Esophagus muscularis mucosa (tissue), 4 donors: ENCODE measurements around the gene FGFR2. TPM values are rescaled to one million over a fixed set of nuclear protein-coding genes. Genes with fewer than 3 reads are reported as not detected.

Experiments
- DNase-seq: peaks from one replicate; pipeline ENCODE4 v3.0.0-alpha.2; 2017; ENCODE audit errors: extremely low spot score
- H3K27ac ChIP-seq, 4 donors: fragments of 200-600 bp; sonication (generic); replicated peaks in 1 of 4; 1 replicate in 3 of 4; 2 replicates in 1 of 4; pipeline ENCODE4 v1.5.1; 2016 to 2019; ENCODE audit warnings: mild to moderate bottlenecking in 1 of 4
- H3K27me3 ChIP-seq, 4 donors: fragments of 200-600 bp; sonication (generic); one replicate each; pipeline versions ENCODE4 v1.5.1 to v1.6.0; 2016 to 2019
- H3K36me3 ChIP-seq, 4 donors: fragments of 200-600 bp; sonication (generic); one replicate each; pipeline ENCODE4 v1.5.1; 2016 to 2019
- H3K4me1 ChIP-seq, 4 donors: fragments of 200-600 bp; sonication (generic); one replicate each; pipeline ENCODE4 v1.5.1; 2016 to 2019
- H3K4me3 ChIP-seq, 4 donors: fragments of 200-600 bp; sonication (generic); 1 replicate in 2 of 4; 2 replicates in 2 of 4; pipeline ENCODE4 v1.5.1; 2016 to 2019; ENCODE audit warnings: mild to moderate bottlenecking in 4 of 4, moderate library complexity in 1 of 4
- H3K9me3 ChIP-seq, 4 donors: fragments of 200-600 bp; sonication (generic); 1 replicate in 3 of 4; 2 replicates in 1 of 4; pipeline ENCODE4 v1.5.1; 2016 to 2019
- EP300 ChIP-seq: sonication (generic); formaldehyde crosslinking; IDR thresholded peaks from one replicate; pipeline ENCODE4 v1.6.1; 2017; ENCODE audit warnings: antibody characterized with exemption
- POLR2A ChIP-seq: fragments of 450-650 bp; IDR thresholded peaks from one replicate; pipeline ENCODE4 v1.6.1; 2017; ENCODE audit warnings: antibody characterized with exemption, moderate library complexity, mild to moderate bottlenecking, low read depth
- POLR2AphosphoS5 ChIP-seq, 2 donors: sonication (generic); formaldehyde crosslinking; IDR thresholded peaks; one replicate each; pipeline ENCODE4 v1.6.1; 2017; ENCODE audit warnings: antibody characterized with exemption in 2 of 2
- WGBS: methylation state at CpG from one replicate; pipeline ENCODE4 v1.1.5; 2018; 5-methylcytosine and 5-hydroxymethylcytosine counted together
- intact Hi-C: fragments of 100-400 bp; cut with DNase I; formaldehyde crosslinking; loops from one replicate; pipeline ENCODE4 v1.15.1; 2023
- total RNA-seq, 4 donors: library from RNA; depleted of rRNA; stranded (reverse); fragments of >200 nt; gene quantifications; one replicate each; pipeline versions ENCODE4 v1.1.0 to v1.2.1, GENCODE V29; 2016
- TF ChIP-seq, protein P1 (sequence below), 3 experiments: fragments of 200-600 bp in 2 of 3; fragments of 450-650 bp in 1 of 3; sonication (generic) in 2 of 3; IDR thresholded peaks; one replicate each; pipeline ENCODE4 v1.5.1; 2017 to 2019; ENCODE audit warnings: antibody characterized with exemption in 3 of 3, mild to moderate bottlenecking in 2 of 3, moderate library complexity in 1 of 3

The FGFR2 gene
- total RNA-seq, 4 donors from 2014 or later = 58.6 to 74.0 (median 60.5) TPM

DNA sequence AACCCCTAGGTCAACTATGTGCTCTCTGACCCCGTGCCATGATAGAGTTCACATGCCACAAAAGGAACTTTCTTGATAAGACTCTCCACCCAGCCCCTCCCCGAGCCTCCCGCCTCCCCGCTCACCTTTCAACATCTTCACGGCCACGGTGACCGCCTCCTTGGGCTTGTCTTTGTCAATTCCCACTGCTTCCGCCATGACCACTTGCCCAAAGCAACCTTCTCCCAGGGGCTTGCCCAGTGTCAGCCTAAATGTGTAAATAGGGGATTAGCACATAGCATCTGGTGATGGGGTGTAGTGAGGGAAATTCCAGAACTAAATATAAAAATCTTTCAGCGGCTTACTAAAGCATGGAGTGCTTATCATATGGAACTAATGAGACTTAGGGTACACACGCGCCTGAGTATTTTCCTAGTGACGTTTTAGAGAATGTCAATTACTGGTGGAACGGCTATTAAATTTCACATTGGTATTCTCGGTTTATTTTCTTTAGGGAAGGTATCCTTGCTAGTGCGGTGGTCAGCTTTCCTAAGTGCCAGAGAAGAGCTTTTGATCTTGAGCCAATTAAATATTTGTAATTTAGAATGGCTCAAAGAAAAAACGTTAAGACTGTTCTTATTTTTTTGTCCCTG lies 97.4 kb downstream of the FGFR2 start:
- WGBS = 66% methylated on average over 16 of the region's 16 CpGs
- Histone ChIP-seq H3K27ac (no peak overlapping the region), H3K4me3 (no peak overlapping the region), H3K36me3 (peaks cover 0 to 16% (median 1%) of the 10 kb centered on the region in 4 donors), H3K9me3 (no peaks in the 10 kb centered on the region), H3K4me1 (peaks cover 0 to 35% (median 13%) of the 10 kb centered on the region in 4 donors), H3K27me3 (no peaks in the 10 kb centered on the region)
- TF ChIP-seq, protein P1, sequence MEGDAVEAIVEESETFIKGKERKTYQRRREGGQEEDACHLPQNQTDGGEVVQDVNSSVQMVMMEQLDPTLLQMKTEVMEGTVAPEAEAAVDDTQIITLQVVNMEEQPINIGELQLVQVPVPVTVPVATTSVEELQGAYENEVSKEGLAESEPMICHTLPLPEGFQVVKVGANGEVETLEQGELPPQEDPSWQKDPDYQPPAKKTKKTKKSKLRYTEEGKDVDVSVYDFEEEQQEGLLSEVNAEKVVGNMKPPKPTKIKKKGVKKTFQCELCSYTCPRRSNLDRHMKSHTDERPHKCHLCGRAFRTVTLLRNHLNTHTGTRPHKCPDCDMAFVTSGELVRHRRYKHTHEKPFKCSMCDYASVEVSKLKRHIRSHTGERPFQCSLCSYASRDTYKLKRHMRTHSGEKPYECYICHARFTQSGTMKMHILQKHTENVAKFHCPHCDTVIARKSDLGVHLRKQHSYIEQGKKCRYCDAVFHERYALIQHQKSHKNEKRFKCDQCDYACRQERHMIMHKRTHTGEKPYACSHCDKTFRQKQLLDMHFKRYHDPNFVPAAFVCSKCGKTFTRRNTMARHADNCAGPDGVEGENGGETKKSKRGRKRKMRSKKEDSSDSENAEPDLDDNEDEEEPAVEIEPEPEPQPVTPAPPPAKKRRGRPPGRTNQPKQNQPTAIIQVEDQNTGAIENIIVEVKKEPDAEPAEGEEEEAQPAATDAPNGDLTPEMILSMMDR (IDR thresholded peaks at IDR 0.05) = no peak
- no peak for TF ChIP-seq EP300
- TF ChIP-seq POLR2A = no peak
- no peak for TF ChIP-seq POLR2AphosphoS5 (IDR thresholded peaks at IDR 0.05)
- DNase-seq = no peak
- intact Hi-C loops = no loop called here

DNA sequence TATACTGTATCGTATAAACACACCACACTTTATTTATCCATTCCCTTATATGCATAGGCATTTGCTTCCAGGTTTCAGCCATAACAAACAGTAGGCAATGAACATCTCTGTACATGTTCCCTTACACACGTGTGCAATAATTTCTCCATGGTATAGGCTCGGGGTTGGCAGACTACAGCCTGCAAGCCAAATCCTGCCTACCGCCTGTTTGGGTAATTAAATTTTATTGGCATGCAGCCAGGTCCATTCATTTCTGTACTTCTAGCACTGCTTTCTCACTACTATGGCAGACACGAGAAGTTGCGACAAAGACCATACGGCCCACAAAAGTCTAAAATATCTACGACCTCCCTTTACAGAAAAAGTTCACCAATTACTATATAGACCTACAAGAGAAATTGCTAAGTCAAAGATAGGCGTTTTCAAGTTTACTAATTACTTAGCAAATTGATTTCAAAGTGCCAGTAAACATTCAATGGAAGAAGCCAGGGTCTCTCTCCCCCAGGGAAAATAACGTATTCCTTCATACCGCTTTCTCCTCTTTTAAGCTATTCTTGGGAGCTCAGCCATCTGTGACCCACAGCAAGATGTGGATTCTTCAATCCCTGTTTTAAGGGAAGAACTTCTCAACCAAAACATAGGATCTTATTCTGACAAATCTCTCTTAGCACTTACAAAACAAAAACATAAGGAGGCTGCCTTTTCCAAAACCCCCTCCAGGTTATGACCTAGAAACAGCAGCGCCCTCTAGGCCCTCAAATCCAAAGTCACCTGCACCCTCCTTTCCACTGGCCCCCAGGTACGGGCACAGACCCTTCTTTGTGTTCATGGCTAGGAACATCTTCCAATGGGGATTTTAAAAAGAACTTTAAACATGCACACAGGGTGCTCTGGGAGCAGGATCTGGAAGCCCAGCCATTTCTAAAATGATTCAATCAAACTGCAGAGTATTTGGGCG lies 100.5 kb downstream of the FGFR2 start:
- Histone ChIP-seq H3K27me3 (no peaks in the 10 kb centered on the region), H3K9me3 (no peaks in the 10 kb centered on the region), H3K36me3 (peaks cover 0 to 14% (median 1%) of the 10 kb centered on the region in 4 donors), H3K27ac (no peak overlapping the region), H3K4me3 (no peak overlapping the region), H3K4me1 (peaks cover 0 to 22% (median 10%) of the 10 kb centered on the region in 4 donors)
- no peak for TF ChIP-seq POLR2A
- no peak for TF ChIP-seq EP300
- TF ChIP-seq, protein P1 (IDR thresholded peaks at IDR 0.05) = no peak
- no peak for TF ChIP-seq POLR2AphosphoS5 (IDR thresholded peaks at IDR 0.05)
- DNase-seq = no peak
- whole genome bisulfite sequencing = 52% methylated on average over 14 of the region's 14 CpGs
- intact Hi-C loops = no loop called here

DNA sequence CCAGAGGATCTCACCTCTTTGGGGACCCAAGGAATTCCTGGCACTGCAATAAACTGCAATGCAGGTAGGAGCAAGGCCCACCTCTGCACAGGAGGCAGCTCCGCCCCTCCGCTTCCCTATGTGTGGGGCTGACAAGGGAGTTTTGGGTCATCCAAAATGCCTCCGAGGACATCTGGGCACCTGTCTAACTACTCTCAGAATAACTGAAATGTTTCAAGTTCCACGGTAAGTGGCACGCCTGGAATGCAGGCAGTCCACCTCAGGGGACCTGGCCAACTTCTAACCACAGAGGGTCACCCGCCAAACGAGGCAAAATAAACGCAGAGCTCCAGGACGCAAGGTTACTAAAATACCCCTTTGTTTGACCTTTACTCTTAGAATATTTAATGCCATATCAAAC lies 102.5 kb downstream of the FGFR2 start:
- Histone ChIP-seq H3K4me3 (no peak overlapping the region), H3K36me3 (peaks cover 0 to 11% (median 1%) of the 10 kb centered on the region in 4 donors), H3K27me3 (no peaks in the 10 kb centered on the region), H3K9me3 (no peaks in the 10 kb centered on the region), H3K4me1 (peaks cover 0 to 30% (median 19%) of the 10 kb centered on the region in 4 donors), H3K27ac (no peak overlapping the region)
- DNase-seq = no peak
- WGBS = 76% methylated on average over 8 of the region's 9 CpGs
- TF ChIP-seq EP300 = no peak
- no peak for TF ChIP-seq POLR2A
- TF ChIP-seq POLR2AphosphoS5 (IDR thresholded peaks at IDR 0.05) = no peak
- TF ChIP-seq, protein P1 (IDR thresholded peaks at IDR 0.05) = no peak
- intact Hi-C loops = no loop called here

DNA sequence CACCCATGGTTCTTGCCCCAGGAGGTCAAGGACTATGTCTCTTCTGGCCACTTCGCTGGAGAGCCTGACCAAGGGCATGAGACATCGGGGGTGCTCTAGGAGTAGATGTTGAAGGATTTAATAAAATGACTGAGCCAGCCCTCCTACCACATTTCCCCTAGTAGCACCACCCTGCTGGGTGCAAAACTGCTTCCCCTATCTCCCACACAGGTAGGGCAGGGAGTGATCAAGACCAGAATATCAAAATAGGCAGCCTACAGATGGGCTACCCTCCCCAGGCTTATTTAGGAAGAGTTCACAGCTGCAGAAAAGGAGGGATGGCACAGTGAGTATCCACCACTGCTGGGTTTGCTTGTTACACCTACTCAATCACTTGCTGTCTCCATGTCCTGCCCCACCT lies 103.9 kb downstream of the FGFR2 start:
- TF ChIP-seq EP300 = no peak
- TF ChIP-seq, protein P1 (IDR thresholded peaks at IDR 0.05) = no peak
- no peak for TF ChIP-seq POLR2AphosphoS5 (IDR thresholded peaks at IDR 0.05)
- no peak for TF ChIP-seq POLR2A
- Histone ChIP-seq H3K36me3 (peaks cover 0 to 11% (median 1%) of the 10 kb centered on the region in 4 donors), H3K9me3 (no peaks in the 10 kb centered on the region), H3K4me1 (peaks cover 0 to 34% (median 23%) of the 10 kb centered on the region in 4 donors), H3K27ac (no peak overlapping the region), H3K4me3 (no peak overlapping the region), H3K27me3 (no peaks in the 10 kb centered on the region)
- WGBS = 94% methylated on average over 2 of the region's 2 CpGs
- DNase-seq = no peak
- intact Hi-C loops = no loop called here
